Astrocyte of the spinal cord (primary cell): ENCODE measurements around the gene ATP5F1D.

ENCODE experiments used
- DNase-seq: peaks from one replicate; pipeline ENCODE4 v3.0.0; 2011; ENCODE audit warnings: low read depth, low spot score
- H3K4me3 ChIP-seq: 2 replicates; pipeline ENCODE4 v1.5.1; 2011; ENCODE audit warnings: low read depth, mild to moderate bottlenecking, low read length, moderate library complexity
- CTCF ChIP-seq: IDR thresholded peaks from 2 replicates; pipeline ENCODE4 v1.5.1; 2012; ENCODE audit warnings: low read depth, mild to moderate bottlenecking, low read length, inconsistent platforms
- in situ Hi-C: cut with HindIII; loops from 2 replicates; pipeline ENCODE4 v1.10.0; 2017; ENCODE audit warnings: low sequenced_read_pairs

ATP5F1D gene

DNA sequence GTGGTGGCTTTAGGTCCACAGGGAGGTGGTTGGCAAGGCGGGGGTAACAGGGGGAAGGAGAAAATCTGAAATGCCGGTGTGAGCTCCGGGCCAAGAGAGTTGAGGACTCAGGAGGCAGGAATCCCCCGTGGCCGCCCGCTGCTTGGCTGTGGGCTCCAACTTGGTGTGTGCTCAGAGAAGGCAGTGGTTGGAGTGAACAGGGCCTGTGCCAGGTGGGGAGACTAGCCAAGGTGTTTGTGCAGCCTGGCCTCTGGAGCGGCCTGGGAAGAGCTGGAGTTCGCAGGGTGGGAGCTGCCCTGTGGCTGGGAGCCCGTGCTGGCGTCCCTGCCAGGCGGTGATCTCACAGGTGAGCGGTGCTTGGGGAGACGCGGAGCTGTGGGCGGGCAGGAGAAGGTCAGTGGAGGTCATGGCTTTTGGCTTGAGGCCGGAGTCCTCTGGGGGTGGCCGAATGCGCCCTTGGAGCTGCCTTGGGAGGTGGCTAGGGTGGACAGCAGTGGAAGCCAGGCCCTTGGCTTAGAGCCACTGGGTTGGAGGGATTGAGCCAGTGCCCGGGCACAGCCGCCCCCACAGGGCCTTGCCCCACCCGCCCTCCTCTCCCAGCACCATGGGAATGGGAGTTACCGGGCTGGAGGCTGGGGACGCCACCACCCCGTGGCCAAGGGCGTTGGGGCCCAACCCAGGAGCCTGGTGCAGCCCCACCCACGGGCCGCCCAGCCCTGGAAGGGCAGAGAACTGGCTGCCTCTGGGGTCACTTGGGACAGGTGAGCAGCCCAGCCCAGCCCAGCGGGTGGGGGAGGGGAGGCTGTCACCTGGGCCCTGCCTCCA, 20.5 kb downstream of the ATP5F1D start:
- in situ Hi-C loops = no loop called here
- peak overlapping the region; percentile 54 for H3K4me3 ChIP-seq
- TF ChIP-seq CTCF = no peak
- DNase-seq = peak; percentile 59

DNA sequence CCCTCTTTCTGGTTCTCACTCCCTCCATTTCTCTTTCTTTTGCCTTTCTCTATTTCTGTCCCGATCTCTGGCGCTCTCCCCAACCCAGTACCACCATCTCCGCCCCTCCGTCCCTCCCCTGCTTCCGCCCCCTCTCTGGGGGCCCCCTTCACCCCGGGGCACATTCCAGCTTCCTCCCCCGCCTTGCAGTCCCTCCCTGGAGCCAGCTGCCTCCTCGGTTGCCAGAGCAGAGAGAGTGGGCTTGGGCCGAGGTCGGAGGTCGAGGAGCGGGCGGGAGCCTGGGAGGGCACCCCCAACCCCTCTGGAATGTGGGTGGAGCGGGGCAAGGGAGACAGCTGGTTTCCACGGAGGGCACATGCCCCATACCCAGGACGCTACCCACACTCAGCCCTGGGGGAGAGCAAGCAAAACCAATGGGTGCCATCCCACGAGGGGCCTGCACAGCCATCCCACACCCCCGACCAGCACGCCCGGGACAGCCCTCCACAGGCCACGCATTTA, 21.1 kb downstream of the ATP5F1D start:
- TF ChIP-seq CTCF = no peak
- DNase-seq = no peak
- in situ Hi-C loops = no loop called here
- H3K4me3 ChIP-seq = no peak overlapping the region

DNA sequence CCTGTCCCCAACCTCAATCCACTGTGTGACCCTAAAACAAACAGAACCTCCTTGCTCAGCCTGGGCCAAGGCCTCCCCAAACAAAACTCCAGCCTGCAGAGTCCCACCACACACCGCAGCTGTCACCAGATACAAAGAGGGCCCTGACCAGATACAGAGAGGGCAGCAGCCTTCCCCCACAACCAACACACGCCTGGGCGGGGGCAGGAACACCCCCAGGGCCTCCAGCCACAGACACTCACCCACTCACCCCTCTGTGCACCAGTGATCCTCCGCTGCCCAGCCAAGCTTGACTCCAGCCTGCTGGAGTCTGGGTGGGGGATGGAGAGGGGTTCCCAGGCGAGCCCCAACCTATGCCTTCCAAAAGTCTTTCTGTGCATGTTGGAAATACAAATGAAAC, 21.6 kb downstream of the ATP5F1D start:
- in situ Hi-C loops = no loop called here
- TF ChIP-seq CTCF = no peak
- DNase-seq = no peak
- no peak overlapping the region for H3K4me3 ChIP-seq

GRCh38 chr19:1264801-1265614, 23.5 kb downstream of the ATP5F1D start:
- H3K4me3 ChIP-seq = no peak overlapping the region
- DNase-seq = peak; percentile 84
- TF ChIP-seq CTCF = no peak
- in situ Hi-C loops = no loop called here

GRCh38 chr19:1265615-1266128, 24.1 kb downstream of the ATP5F1D start:
- H3K4me3 ChIP-seq = peak overlapping the region; percentile 37
- TF ChIP-seq CTCF = no peak
- peak; percentile 62 for DNase-seq
- in situ Hi-C loops = no loop called here

DNA sequence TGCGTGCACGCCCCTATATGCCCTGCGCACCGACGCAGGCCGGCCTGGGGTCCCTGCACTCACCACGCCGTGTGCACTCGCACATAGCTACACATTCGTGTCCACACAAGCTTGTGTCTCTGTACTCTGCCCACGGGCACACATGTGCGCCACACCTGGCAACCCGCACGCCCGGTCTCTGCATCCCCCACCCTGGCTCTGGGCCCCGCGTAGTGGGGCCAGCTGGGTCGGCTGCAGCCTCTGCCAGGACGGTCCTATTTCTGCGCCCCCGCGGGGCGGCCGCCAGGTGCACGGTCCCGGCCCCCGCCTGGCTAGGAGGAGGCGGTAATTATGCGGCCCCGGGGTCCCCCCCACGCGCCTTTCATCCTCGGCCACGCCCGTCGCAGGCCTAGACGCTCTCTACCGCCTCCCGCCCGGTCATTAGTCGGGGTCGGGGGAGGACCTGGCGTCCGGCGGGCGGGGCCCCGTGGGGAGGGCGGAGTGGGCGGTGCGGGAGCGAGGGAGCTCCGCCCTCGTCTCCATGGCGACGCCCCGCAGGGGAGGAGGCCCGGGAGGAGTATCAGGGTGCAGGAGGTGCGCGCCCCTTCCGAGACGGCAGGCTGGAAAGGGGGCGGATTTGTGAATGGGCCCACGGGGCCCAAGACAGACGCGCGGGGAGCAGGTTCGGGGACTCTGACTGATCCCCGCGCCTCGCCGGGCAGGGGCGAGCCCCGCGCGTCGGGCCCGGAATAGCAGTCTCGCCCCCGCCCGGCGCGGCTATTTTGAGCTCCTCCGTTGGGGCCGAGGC, 24.8 kb downstream of the ATP5F1D start:
- H3K4me3 ChIP-seq = peak overlapping the region; percentile 37
- DNase-seq = peak; percentile 86
- in situ Hi-C loops = no loop called here
- TF ChIP-seq CTCF = no peak
